ENCODE data around the gene HPS3.

- TF ChIP-seq POLR2A (IDR thresholded peaks at IDR 0.05) (no peak), CTCF (IDR thresholded peaks at IDR 0.05) (no peak), EP300 (IDR thresholded peaks at IDR 0.05) (no peak)
These were observed 85.3 kb downstream of the HPS3 start for GRCh38 chr3:149214702-149215101.

All from tibial nerve (tissue), 4 donors.